ENCODE results near the gene PCDHGA1. TPM values are rescaled to one million over a fixed set of nuclear protein-coding genes. Genes with fewer than 3 reads are reported as not detected.
"Not testable (repeated sequence)": the region's sequence is repeated elsewhere in the genome, so short reads cannot be mapped to it uniquely, and the experiment has no call there.

Gene PCDHGA1
- total RNA-seq, 1 experiment from 2014 or later: not detected

GRCh38 chr5:141412854-141413539 is 82.7 kb downstream of the PCDHGA1 start, which contains the start of gene PCDHGA10:
PCDHGA10 (plus strand) TSS chr5:141412987; CDS start chr5:141413176, 189 bp downstream.
- peaks cover 24% of the 10 kb centered on the region for H3K4me1 Mint-ChIP-seq (ENCODE audit: low read depth, unreplicated experiment)
- intact Hi-C loops (cut with micrococcal nuclease; ENCODE audit: unreplicated experiment): no loop called here
- DNase-seq: no peak
- no peak within 1 kb of the TSS for H3K4me3 Mint-ChIP-seq (ENCODE audit: low read depth, unreplicated experiment)
- peaks cover 16% of the 10 kb centered on the region for H3K9me3 Mint-ChIP-seq (ENCODE audit: low read depth, unreplicated experiment)
- H3K36me3 Mint-ChIP-seq (ENCODE audit: insufficient read depth, unreplicated experiment): peaks cover 28% of the 10 kb centered on the region
- no peak within 1 kb of the TSS for H3K27ac Mint-ChIP-seq (ENCODE audit: unreplicated experiment)
- H3K27me3 Mint-ChIP-seq (ENCODE audit: unreplicated experiment): no peaks in the 10 kb centered on the region
- no TSS peak for BruUV-seq (replicated peaks)
- CTCF ChIA-PET: no interaction called here
- TF ChIP-seq, protein P1, sequence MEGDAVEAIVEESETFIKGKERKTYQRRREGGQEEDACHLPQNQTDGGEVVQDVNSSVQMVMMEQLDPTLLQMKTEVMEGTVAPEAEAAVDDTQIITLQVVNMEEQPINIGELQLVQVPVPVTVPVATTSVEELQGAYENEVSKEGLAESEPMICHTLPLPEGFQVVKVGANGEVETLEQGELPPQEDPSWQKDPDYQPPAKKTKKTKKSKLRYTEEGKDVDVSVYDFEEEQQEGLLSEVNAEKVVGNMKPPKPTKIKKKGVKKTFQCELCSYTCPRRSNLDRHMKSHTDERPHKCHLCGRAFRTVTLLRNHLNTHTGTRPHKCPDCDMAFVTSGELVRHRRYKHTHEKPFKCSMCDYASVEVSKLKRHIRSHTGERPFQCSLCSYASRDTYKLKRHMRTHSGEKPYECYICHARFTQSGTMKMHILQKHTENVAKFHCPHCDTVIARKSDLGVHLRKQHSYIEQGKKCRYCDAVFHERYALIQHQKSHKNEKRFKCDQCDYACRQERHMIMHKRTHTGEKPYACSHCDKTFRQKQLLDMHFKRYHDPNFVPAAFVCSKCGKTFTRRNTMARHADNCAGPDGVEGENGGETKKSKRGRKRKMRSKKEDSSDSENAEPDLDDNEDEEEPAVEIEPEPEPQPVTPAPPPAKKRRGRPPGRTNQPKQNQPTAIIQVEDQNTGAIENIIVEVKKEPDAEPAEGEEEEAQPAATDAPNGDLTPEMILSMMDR (IDR thresholded peaks at IDR 0.05; ENCODE audit: unreplicated experiment): no peak

DNA sequence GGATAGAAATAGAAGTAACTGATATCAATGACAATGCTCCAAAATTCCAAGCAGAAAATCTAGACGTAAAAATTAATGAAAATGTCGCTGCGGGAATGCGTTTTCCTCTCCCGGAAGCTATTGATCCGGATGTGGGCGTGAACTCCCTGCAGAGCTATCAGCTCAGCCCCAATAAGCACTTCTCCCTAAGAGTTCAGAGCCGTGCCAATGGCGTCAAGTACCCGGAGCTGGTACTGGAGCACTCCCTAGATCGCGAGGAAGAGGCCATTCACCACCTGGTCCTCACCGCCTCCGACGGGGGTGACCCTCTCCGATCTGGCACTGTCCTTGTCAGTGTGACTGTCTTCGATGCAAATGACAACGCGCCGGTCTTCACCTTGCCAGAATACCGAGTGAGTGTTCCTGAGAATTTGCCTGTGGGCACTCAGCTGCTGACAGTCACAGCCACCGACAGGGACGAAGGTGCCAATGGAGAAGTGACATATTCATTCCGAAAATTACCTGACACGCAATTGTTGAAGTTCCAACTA is 83.3 kb downstream of the PCDHGA1 start:
- Mint-ChIP-seq H3K27ac (ENCODE audit: unreplicated experiment) (no peak overlapping the region), H3K36me3 (ENCODE audit: insufficient read depth, unreplicated experiment) (peaks cover 29% of the 10 kb centered on the region), H3K4me1 (ENCODE audit: low read depth, unreplicated experiment) (peaks cover 20% of the 10 kb centered on the region), H3K9me3 (ENCODE audit: low read depth, unreplicated experiment) (peaks cover 20% of the 10 kb centered on the region), H3K4me3 (ENCODE audit: low read depth, unreplicated experiment) (no peak overlapping the region), H3K27me3 (ENCODE audit: unreplicated experiment) (no peaks in the 10 kb centered on the region)
- BruUV-seq (replicated peaks): no TSS peak
- TF ChIP-seq, protein P1 (IDR thresholded peaks at IDR 0.05; ENCODE audit: unreplicated experiment): no peak
- CTCF ChIA-PET: no interaction called here
- DNase-seq: no peak
- intact Hi-C loops (cut with micrococcal nuclease; ENCODE audit: unreplicated experiment): no loop called here

DNA sequence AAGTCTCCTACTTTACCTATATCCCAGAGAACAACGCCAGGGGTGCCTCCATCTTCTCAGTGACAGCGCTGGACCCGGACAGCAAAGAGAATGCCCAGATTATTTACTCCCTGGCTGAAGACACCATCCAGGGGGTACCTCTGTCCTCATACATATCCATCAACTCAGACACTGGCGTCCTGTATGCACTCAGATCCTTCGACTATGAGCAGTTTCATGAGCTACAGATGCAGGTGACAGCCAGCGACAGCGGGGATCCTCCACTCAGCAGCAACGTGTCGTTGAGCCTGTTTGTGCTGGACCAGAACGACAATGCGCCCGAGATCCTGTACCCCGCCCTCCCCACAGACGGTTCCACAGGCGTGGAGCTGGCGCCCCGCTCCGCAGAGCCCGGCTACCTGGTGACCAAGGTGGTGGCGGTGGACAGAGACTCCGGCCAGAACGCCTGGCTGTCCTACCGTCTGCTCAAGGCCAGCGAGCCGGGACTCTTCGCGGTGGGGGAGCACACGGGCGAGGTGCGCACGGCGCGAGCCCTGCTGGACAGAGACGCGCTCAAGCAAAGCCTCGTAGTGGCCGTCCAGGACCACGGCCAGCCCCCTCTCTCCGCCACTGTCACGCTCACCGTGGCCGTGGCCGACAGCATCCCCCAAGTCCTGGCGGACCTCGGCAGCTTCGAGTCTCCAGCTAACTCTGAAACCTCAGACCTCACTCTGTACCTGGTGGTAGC is 84.4 kb downstream of the PCDHGA1 start:
- Mint-ChIP-seq H3K36me3 (ENCODE audit: insufficient read depth, unreplicated experiment) (peaks cover 36% of the 10 kb centered on the region), H3K4me1 (ENCODE audit: low read depth, unreplicated experiment) (peaks cover 15% of the 10 kb centered on the region), H3K9me3 (ENCODE audit: low read depth, unreplicated experiment) (peaks cover 20% of the 10 kb centered on the region)
- H3K27me3 Mint-ChIP-seq (ENCODE audit: unreplicated experiment); CTCF ChIA-PET; BruUV-seq (replicated peaks); DNase-seq; intact Hi-C loops (cut with micrococcal nuclease; ENCODE audit: unreplicated experiment); H3K4me3 Mint-ChIP-seq (ENCODE audit: low read depth, unreplicated experiment); H3K27ac Mint-ChIP-seq (ENCODE audit: unreplicated experiment): not testable (repeated sequence)

GRCh38 chr5:141415275-141415618 is 84.9 kb downstream of the PCDHGA1 start:
- DNase-seq; H3K27ac Mint-ChIP-seq (ENCODE audit: unreplicated experiment); H3K4me3 Mint-ChIP-seq (ENCODE audit: low read depth, unreplicated experiment); BruUV-seq (replicated peaks); H3K27me3 Mint-ChIP-seq (ENCODE audit: unreplicated experiment); intact Hi-C loops (cut with micrococcal nuclease; ENCODE audit: unreplicated experiment); CTCF ChIA-PET: not testable (repeated sequence)
- Mint-ChIP-seq H3K4me1 (ENCODE audit: low read depth, unreplicated experiment) (peaks cover 11% of the 10 kb centered on the region), H3K9me3 (ENCODE audit: low read depth, unreplicated experiment) (peaks cover 21% of the 10 kb centered on the region), H3K36me3 (ENCODE audit: insufficient read depth, unreplicated experiment) (peaks cover 34% of the 10 kb centered on the region)

DNA sequence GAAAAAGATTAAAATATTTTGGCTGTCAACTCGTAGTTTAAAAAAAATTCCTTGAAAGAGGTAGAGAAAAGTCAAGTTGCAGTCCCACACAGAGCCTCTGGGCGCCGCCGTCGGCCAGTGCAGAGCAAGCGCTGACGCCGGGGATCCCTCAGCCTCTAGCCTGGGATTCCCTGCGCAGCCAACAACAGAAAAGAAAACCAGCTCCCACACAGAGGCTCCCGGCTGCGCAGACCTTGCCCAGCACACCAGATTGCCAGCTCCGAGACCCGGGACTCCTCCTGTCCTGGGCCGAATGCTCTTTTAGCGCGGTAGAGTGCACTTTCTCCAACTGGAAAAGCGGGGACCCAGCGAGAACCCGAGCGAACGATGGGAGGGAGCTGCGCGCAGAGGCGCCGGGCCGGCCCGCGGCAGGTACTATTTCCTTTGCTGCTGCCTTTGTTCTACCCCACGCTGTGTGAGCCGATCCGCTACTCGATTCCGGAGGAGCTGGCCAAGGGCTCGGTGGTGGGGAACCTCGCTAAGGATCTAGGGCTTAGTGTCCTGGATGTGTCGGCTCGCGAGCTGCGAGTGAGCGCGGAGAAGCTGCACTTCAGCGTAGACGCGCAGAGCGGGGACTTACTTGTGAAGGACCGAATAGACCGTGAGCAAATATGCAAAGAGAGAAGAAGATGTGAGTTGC is 87.3 kb downstream of the PCDHGA1 start, which contains the start of gene PCDHGB7:
Gene PCDHGB7 (plus strand): TSS at position 184 of the 679 bp plus-strand sequence. CDS start 183 bp downstream, at position 367.
- peaks cover 20% of the 10 kb centered on the region for H3K9me3 Mint-ChIP-seq (ENCODE audit: low read depth, unreplicated experiment)
- CTCF ChIA-PET: interaction anchor here (0.6 to 1.7 kb wide), 14 partner anchors 9 to 202 kb away, joined by 3 to 14 read pairs (median 5); partner anchors contain the start of genes DIAPH1, PCDHB14, PCDHGA9 and PCDHGB5
- BruUV-seq (replicated peaks): not testable (repeated sequence)

More for the DNA sequence above, 87.3 kb downstream of the PCDHGA1 start, which contains the start of gene PCDHGB7:
- TF ChIP-seq, protein P1 (IDR thresholded peaks at IDR 0.05; ENCODE audit: unreplicated experiment): peak; percentile 75
- not testable (repeated sequence) for H3K27me3 Mint-ChIP-seq (ENCODE audit: unreplicated experiment); H3K4me1 Mint-ChIP-seq (ENCODE audit: low read depth, unreplicated experiment)
- intact Hi-C loops (cut with micrococcal nuclease; ENCODE audit: unreplicated experiment): loop anchor here (1.0 kb wide), 2 partner anchors 107 to 141 kb away; no protein-coding TSS in a partner anchor
- Mint-ChIP-seq H3K27ac (ENCODE audit: unreplicated experiment) (peak within 1 kb of the TSS; percentile 66), H3K4me3 (ENCODE audit: low read depth, unreplicated experiment) (peak within 1 kb of the TSS; percentile 69), H3K36me3 (ENCODE audit: insufficient read depth, unreplicated experiment) (peaks cover 37% of the 10 kb centered on the region)
- peak; percentile 88 for DNase-seq
